ENCODE measurements around the gene GRAMD2B. TPM values are rescaled to one million over a fixed set of nuclear protein-coding genes. Genes with fewer than 3 reads are reported as not detected.

The GRAMD2B gene
- total and polyA plus RNA-seq, 2 of the 8 experiments (the other 6 are each of a cell fraction or from before 2014, with no cell fraction given): 6.4 to 9.4 TPM

DNA sequence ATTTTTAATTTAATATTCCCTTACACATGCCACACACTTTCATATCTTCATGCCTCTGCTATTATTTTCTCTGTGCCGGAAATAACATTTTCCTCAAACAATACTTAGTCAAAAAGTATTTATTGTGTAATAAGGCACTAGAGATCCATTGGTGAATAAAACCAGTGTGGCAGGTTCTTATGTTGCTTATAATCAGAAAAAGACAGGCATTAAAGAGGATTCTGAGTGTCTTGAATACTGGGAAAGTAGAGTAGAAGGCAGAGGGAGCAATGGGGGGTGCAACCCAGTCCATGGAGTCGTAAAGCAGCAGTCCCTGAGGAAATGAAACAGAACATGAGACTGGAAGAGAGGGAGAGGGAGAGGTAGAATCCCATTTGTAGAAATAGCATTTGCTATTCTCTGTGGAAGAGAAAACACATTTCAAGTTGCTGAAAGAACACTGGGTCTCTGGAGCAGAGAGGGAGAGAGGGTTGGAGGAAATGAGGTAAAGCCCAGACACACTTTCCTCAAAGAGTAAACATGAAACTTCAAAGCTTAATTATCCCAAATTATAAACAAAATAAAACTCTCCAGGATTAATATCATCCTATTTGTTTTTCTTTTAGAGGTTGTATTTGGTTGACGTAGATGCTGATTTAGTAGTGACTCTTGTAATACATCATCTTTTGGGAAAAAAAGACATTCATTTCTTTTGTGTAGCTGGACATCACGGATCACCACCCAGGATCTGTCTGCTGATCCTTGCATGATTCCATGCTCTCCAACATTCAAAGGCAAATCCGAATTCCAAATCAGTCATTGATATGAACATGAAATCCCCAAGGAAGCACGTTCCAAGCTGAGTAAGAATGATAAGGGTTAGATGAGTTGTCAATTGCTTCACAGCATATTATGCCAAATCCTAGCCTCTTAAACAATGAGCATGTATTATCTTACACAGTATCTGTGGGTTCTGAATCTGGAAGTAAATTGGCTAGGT is 37.4 kb upstream of the GRAMD2B start (continued):
- TF ChIP-seq, protein P1, sequence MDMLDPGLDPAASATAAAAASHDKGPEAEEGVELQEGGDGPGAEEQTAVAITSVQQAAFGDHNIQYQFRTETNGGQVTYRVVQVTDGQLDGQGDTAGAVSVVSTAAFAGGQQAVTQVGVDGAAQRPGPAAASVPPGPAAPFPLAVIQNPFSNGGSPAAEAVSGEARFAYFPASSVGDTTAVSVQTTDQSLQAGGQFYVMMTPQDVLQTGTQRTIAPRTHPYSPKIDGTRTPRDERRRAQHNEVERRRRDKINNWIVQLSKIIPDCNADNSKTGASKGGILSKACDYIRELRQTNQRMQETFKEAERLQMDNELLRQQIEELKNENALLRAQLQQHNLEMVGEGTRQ (IDR thresholded peaks at IDR 0.05; ENCODE audit: low read length): no peak
- no peak for TF ChIP-seq BACH1 (IDR thresholded peaks at IDR 0.05; ENCODE audit: low read length)

Measured in H1 (cell line).